Esophagus muscularis mucosa (tissue), 4 donors: Measurements from ENCODE around the gene ALKBH6. TPM values are rescaled to one million over a fixed set of nuclear protein-coding genes. Genes with fewer than 3 reads are reported as not detected.
A peak's percentile ranks its signal among the peaks of the same experiment; 100 is the strongest.

Experiments
- DNase-seq: peaks from one replicate; pipeline ENCODE4 v3.0.0-alpha.2; 2017; ENCODE audit errors: extremely low spot score
- H3K27ac ChIP-seq, 4 donors: fragments of 200-600 bp; sonication (generic); replicated peaks in 1 of 4; 1 replicate in 3 of 4; 2 replicates in 1 of 4; pipeline ENCODE4 v1.5.1; 2016 to 2019; ENCODE audit warnings: mild to moderate bottlenecking in 1 of 4
- H3K27me3 ChIP-seq, 4 donors: fragments of 200-600 bp; sonication (generic); one replicate each; pipeline versions ENCODE4 v1.5.1 to v1.6.0; 2016 to 2019
- H3K36me3 ChIP-seq, 4 donors: fragments of 200-600 bp; sonication (generic); one replicate each; pipeline ENCODE4 v1.5.1; 2016 to 2019
- H3K4me1 ChIP-seq, 4 donors: fragments of 200-600 bp; sonication (generic); one replicate each; pipeline ENCODE4 v1.5.1; 2016 to 2019
- H3K4me3 ChIP-seq, 4 donors: fragments of 200-600 bp; sonication (generic); 1 replicate in 2 of 4; 2 replicates in 2 of 4; pipeline ENCODE4 v1.5.1; 2016 to 2019; ENCODE audit warnings: mild to moderate bottlenecking in 4 of 4, moderate library complexity in 1 of 4
- H3K9me3 ChIP-seq, 4 donors: fragments of 200-600 bp; sonication (generic); 1 replicate in 3 of 4; 2 replicates in 1 of 4; pipeline ENCODE4 v1.5.1; 2016 to 2019
- CTCF ChIP-seq, 3 experiments: fragments of 200-600 bp in 2 of 3; fragments of 450-650 bp in 1 of 3; sonication (generic) in 2 of 3; IDR thresholded peaks; one replicate each; pipeline ENCODE4 v1.5.1; 2017 to 2019; ENCODE audit warnings: antibody characterized with exemption in 3 of 3, mild to moderate bottlenecking in 2 of 3, moderate library complexity in 1 of 3
- EP300 ChIP-seq: sonication (generic); formaldehyde crosslinking; IDR thresholded peaks from one replicate; pipeline ENCODE4 v1.6.1; 2017; ENCODE audit warnings: antibody characterized with exemption
- POLR2A ChIP-seq: fragments of 450-650 bp; IDR thresholded peaks from one replicate; pipeline ENCODE4 v1.6.1; 2017; ENCODE audit warnings: antibody characterized with exemption, moderate library complexity, mild to moderate bottlenecking, low read depth
- POLR2AphosphoS5 ChIP-seq, 2 donors: sonication (generic); formaldehyde crosslinking; IDR thresholded peaks; one replicate each; pipeline ENCODE4 v1.6.1; 2017; ENCODE audit warnings: antibody characterized with exemption in 2 of 2
- WGBS: methylation state at CpG from one replicate; pipeline ENCODE4 v1.1.5; 2018; 5-methylcytosine and 5-hydroxymethylcytosine counted together
- intact Hi-C: fragments of 100-400 bp; cut with DNase I; formaldehyde crosslinking; loops from one replicate; pipeline ENCODE4 v1.15.1; 2023
- total RNA-seq, 4 donors: library from RNA; depleted of rRNA; stranded (reverse); fragments of >200 nt; gene quantifications; one replicate each; pipeline versions ENCODE4 v1.1.0 to v1.2.1, GENCODE V29; 2016

The ALKBH6 gene
- total RNA-seq, 4 donors from 2014 or later, result 27.0 to 43.6 (median 35.5) TPM

DNA sequence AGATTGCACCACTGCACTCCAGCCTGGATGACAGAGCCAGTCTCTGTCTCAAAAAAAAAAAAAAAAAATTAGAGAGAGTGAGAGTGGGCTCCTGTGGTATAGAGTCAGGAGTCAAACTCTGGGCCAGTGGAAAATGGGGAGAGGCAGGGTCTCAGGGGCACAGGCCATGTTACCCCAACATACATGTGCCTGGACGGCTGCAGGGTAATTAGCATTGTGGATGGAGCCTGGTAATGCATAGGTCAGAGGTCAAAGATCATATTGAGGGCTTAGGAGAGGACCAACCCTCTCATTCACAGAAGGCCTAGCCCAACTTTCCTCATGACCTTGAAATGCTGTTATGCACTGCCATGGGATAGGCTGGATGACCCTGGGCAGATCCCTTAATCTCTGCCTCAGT lies 11.5 kb upstream of the ALKBH6 start:
- TF ChIP-seq POLR2AphosphoS5 (IDR thresholded peaks at IDR 0.05), result no peak
- no peak for TF ChIP-seq CTCF (IDR thresholded peaks at IDR 0.05)
- no peak for TF ChIP-seq EP300
- no peak for TF ChIP-seq POLR2A
- DNase-seq, result no peak
- intact Hi-C loops, result no loop called here
- H3K27me3 ChIP-seq, result no peaks in the 10 kb centered on the region
- H3K4me1 ChIP-seq, result peaks cover 0 to 6% (median 3%) of the 10 kb centered on the region in 4 donors
- H3K4me3 ChIP-seq, result no peak overlapping the region
- H3K9me3 ChIP-seq, result no peaks in the 10 kb centered on the region
- 43% methylated on average over 1 of the region's 1 CpG for WGBS
- H3K27ac ChIP-seq, result no peak overlapping the region
- H3K36me3 ChIP-seq, result peaks cover 20 to 82% (median 50%) of the 10 kb centered on the region in 4 donors

GRCh38 chr19:36023432-36023831 lies 9.4 kb upstream of the ALKBH6 start:
- H3K27me3 ChIP-seq, result no peaks in the 10 kb centered on the region
- no peaks in the 10 kb centered on the region for H3K4me1 ChIP-seq
- intact Hi-C loops, result no loop called here
- H3K4me3 ChIP-seq, result no peak overlapping the region
- TF ChIP-seq CTCF (IDR thresholded peaks at IDR 0.05) (no peak), POLR2A (no peak), EP300 (no peak), POLR2AphosphoS5 (IDR thresholded peaks at IDR 0.05) (no peak)
- H3K36me3 ChIP-seq, result peaks cover 21 to 96% (median 59%) of the 10 kb centered on the region in 4 donors
- no peaks in the 10 kb centered on the region for H3K9me3 ChIP-seq
- no peak overlapping the region for H3K27ac ChIP-seq
- WGBS, result 94% methylated on average over 5 of the region's 5 CpGs
- DNase-seq, result no peak

- intact Hi-C loops, result no loop called here
- no peak overlapping the region for H3K4me3 ChIP-seq
- no peak for DNase-seq
- no peak for TF ChIP-seq POLR2A
- TF ChIP-seq CTCF (IDR thresholded peaks at IDR 0.05), result no peak
- no peak for TF ChIP-seq EP300
- no peak for TF ChIP-seq POLR2AphosphoS5 (IDR thresholded peaks at IDR 0.05)
- no peak overlapping the region for H3K27ac ChIP-seq
- 81% methylated on average over 22 of the region's 22 CpGs for WGBS
- no peaks in the 10 kb centered on the region for H3K27me3 ChIP-seq
- H3K4me1 ChIP-seq, result peaks cover 5 to 10% (median 8%) of the 10 kb centered on the region in 4 donors
- peaks cover 19 to 84% (median 55%) of the 10 kb centered on the region in 4 donors for H3K36me3 ChIP-seq
- H3K9me3 ChIP-seq, result no peaks in the 10 kb centered on the region
Measured at GRCh38 chr19:36019061-36019670, 5.2 kb upstream of the ALKBH6 start.

GRCh38 chr19:36013280-36014011 lies 567 bp downstream of the ALKBH6 start:
- H3K36me3 ChIP-seq, result peaks cover 0 to 30% (median 21%) of the 10 kb centered on the region in 4 donors
- intact Hi-C loops, result no loop called here

More at GRCh38 chr19:36013280-36014011, 567 bp downstream of the ALKBH6 start:
- TF ChIP-seq POLR2A (no peak), POLR2AphosphoS5 (IDR thresholded peaks at IDR 0.05) (no peak), CTCF (IDR thresholded peaks at IDR 0.05) (no peak), EP300 (no peak)
- H3K4me1 ChIP-seq, result peaks cover 24 to 40% (median 36%) of the 10 kb centered on the region in 4 donors
- 27% methylated on average over 15 of the region's 15 CpGs for WGBS
- H3K27me3 ChIP-seq, result no peaks in the 10 kb centered on the region
- H3K4me3 ChIP-seq, result peak overlapping the region; percentile 73 to 81 (median 76)
- DNase-seq, result no peak
- H3K27ac ChIP-seq, result peak overlapping the region; percentile 86 to 93 (median 88)
- H3K9me3 ChIP-seq, result no peaks in the 10 kb centered on the region
